NCI-H2196 treated with DMSO at 0.1 percent for 48 hours (cell line): ENCODE measurements around the gene PHF11.

Experiments used
- DNase-seq: peaks from one replicate; lab custom pipeline; 2025; ENCODE audit not compliant: unreplicated experiment; lab: John Stamatoyannopoulos, UW

Gene PHF11

GRCh38 chr13:49497272-49497671 lies 1.5 kb downstream of the PHF11 start:
- DNase-seq = no peak

- no peak for DNase-seq
These were observed 2.5 kb downstream of the PHF11 start for GRCh38 chr13:49498206-49498605.

GRCh38 chr13:49499889-49500660 lies 4.3 kb downstream of the PHF11 start:
- no peak for DNase-seq

GRCh38 chr13:49502954-49503353 lies 7.2 kb downstream of the PHF11 start:
- DNase-seq = no peak

GRCh38 chr13:49503951-49504350 lies 8.2 kb downstream of the PHF11 start:
- no peak for DNase-seq

GRCh38 chr13:49512578-49512977 lies 16.8 kb downstream of the PHF11 start:
- DNase-seq = no peak

GRCh38 chr13:49516467-49516866 lies 20.7 kb downstream of the PHF11 start:
- DNase-seq = no peak

- no peak for DNase-seq
These were observed 21.7 kb downstream of the PHF11 start for GRCh38 chr13:49517461-49517860.

GRCh38 chr13:49521224-49521623 lies 25.5 kb downstream of the PHF11 start:
- no peak for DNase-seq

GRCh38 chr13:49524740-49525501 lies 29.2 kb downstream of the PHF11 start:
- DNase-seq = no peak

GRCh38 chr13:49527123-49527522 lies 31.4 kb downstream of the PHF11 start:
- no peak for DNase-seq

GRCh38 chr13:49528161-49528560 lies 32.4 kb downstream of the PHF11 start:
- no peak for DNase-seq

GRCh38 chr13:49530457-49530856 lies 34.7 kb downstream of the PHF11 start:
- DNase-seq = no peak

- no peak for DNase-seq
These were observed 36.8 kb downstream of the PHF11 start for GRCh38 chr13:49532593-49532992.

- no peak for DNase-seq
These were observed 37.3 kb downstream of the PHF11 start for GRCh38 chr13:49533011-49533410.

GRCh38 chr13:49533591-49534269 lies 38.0 kb downstream of the PHF11 start:
- DNase-seq = no peak

GRCh38 chr13:49536144-49536873 lies 40.6 kb downstream of the PHF11 start:
- DNase-seq = no peak

- no peak for DNase-seq
These were observed 42.7 kb downstream of the PHF11 start for GRCh38 chr13:49538404-49538803.

GRCh38 chr13:49539313-49539712 lies 43.6 kb downstream of the PHF11 start:
- no peak for DNase-seq

GRCh38 chr13:49539746-49540145 lies 44.0 kb downstream of the PHF11 start:
- DNase-seq = no peak

- no peak for DNase-seq
These were observed 44.8 kb downstream of the PHF11 start for GRCh38 chr13:49540552-49540951.
